NCI-H2107 treated with DMSO at 0.1 percent for 48 hours (cell line): ENCODE measurements around the gene HERPUD1.
"Not testable (repeated sequence)": the region's sequence is repeated elsewhere in the genome, so short reads cannot be mapped to it uniquely, and the experiment has no call there.

Source experiments
- DNase-seq: peaks from one replicate; lab custom pipeline; 2025; ENCODE audit not compliant: unreplicated experiment; lab: John Stamatoyannopoulos, UW

Gene HERPUD1, protein sequence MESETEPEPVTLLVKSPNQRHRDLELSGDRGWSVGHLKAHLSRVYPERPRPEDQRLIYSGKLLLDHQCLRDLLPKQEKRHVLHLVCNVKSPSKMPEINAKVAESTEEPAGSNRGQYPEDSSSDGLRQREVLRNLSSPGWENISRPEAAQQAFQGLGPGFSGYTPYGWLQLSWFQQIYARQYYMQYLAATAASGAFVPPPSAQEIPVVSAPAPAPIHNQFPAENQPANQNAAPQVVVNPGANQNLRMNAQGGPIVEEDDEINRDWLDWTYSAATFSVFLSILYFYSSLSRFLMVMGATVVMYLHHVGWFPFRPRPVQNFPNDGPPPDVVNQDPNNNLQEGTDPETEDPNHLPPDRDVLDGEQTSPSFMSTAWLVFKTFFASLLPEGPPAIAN

DNA sequence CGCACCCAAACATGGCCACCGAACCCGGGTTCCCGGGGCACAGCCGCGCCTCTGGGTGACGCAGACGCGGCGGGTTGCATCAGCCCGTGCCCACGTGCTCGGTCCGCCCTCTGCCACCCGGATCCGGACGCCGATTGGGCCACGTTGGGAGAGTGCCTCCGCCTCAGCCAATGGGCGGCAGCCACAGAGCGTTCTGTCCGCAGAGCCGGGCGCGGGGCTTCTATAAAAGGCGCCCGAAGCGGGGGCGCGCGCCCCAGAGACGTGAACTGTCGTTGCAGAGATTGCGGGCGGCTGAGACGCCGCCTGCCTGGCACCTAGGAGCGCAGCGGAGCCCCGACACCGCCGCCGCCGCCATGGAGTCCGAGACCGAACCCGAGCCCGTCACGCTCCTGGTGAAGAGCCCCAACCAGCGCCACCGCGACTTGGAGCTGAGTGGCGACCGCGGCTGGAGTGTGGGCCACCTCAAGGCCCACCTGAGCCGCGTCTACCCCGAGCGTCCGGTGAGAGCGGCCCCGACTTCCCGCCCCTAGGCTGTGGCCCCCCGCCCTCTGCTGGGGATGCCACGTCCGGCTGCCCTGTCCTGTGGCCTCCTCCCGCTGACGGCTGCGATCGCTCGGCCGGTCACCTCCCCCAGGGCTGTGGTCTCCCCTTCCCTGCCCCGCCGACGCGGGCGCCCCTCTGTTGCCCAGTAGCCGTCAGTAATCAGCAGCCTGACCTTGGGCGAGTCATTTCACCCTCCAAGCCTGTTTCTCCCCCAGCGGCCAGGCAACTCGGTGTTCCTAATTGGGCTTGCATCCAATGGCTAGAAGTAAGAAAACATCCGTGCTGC is at the start of gene HERPUD1:
HERPUD1 (plus strand) TSS at position 251 of the 829 bp plus-strand sequence; CDS start at position 354, 103 bp downstream.
- peak; percentile 96 for DNase-seq

DNA sequence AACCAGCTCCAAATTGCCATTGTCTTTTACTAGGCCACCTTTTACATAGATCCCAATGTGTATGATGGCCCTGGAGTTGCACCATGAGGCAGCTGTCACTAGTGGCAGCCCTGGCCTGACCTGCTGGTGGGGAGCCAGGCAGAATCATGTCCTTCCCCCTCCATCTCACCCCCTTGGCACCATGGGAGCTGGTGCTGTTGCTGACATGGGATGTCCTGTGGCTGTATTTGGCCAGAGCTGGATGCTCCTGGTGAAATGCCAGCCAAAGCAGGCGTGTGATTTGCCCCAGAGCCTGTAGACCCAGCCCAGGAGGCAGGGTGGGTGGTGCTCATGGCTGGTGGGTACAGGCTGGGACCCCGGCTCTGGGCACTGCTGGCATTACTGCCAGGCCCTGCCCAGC is 48.4 kb upstream of the HERPUD1 start:
- no peak for DNase-seq

DNA sequence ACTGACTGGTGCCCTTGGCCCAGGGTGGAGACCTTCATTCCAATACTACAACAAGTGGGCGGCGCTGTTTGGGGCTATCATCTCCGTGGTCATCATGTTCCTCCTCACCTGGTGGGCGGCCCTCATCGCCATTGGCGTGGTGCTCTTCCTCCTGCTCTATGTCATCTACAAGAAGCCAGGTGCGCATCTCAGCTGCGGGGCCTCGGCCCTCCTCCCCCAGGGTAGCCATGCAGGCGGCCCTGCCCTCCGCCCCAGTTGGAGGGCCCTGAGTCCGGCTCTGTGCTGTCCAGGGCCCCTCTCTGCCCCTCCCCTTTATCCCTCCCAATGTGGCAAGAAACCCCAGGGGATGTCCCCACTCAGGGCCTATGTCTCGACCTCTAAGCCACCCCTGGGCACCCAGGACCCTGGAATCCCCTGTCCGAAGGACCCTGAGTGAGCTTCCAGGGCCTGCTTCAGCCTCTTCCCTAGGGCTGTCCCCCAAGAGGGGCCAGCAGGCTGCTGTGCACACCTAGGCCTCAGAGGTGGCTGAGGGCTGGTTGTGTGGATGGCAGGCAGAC is 47.8 kb upstream of the HERPUD1 start:
- no peak for DNase-seq

DNA sequence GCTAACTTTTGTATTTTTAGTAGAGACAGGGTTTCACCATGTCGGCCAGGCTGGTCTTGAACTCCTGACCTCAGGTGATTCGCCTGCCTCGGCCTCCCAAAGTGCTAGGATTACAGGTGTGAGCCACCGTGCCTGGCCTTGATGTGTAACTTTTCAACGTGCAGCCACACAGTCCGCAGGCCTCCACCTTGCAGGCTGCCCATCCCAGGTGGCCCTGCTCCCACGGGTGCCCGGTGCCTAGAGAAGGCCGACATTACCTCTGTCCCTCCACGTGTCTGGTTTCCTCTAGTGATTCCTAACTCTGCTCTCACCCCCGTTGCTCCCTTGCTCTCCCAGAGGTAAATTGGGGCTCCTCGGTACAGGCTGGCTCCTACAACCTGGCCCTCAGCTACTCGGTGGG is 47.0 kb upstream of the HERPUD1 start:
- not testable (repeated sequence) for DNase-seq

DNA sequence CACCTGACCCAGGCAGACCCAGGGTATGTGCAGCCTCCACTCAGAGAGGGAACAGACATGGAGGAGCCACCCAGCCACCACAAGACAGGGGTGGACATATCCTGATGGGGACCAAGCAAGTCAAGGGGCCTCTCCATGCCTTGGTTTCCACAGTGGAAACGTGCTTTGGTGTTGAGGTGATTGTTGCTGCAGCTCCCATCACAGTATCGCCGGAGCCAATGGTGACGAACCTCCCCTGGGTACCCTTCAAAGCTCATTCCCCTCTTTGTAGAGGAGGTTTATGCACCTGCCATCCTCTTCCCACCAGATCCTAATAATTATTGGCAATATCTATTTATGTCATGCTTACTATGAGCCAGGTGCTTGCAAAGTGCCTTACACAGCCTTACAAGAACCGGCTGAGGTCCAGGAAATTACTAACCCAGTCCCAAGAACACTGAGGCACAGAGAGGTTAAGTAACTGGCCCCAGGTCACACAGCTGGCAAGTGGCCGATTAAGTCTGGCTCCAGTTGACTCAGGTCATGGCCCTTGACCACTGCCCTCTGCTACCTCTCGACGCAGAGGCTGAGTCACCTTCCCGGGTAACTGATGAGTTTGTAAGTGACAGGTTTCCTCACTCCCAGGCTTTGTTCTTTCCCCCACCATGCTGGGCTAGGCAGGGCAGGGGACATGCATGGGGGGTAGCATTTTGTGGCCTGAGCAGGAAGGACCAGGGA is 46.3 kb upstream of the HERPUD1 start:
- DNase-seq: no peak

DNA sequence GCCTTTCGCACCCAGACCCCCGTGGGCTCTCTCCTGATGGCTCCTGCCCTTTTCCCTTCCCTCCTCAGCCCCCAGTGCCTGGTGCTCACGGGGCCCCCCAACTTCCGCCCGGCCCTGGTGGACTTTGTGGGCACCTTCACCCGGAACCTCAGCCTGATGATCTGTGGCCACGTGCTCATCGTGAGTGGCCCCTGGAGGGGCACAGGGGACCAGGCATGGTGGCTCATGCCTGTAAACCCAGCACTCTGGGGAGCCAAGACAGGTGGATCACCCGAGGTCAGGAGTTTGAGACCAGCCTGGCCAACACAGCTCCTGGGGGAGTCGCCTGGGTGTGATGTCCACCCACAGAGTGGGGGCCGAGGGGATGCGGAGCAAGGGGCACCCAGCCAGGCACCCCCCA is 45.6 kb upstream of the HERPUD1 start:
- no peak for DNase-seq

DNA sequence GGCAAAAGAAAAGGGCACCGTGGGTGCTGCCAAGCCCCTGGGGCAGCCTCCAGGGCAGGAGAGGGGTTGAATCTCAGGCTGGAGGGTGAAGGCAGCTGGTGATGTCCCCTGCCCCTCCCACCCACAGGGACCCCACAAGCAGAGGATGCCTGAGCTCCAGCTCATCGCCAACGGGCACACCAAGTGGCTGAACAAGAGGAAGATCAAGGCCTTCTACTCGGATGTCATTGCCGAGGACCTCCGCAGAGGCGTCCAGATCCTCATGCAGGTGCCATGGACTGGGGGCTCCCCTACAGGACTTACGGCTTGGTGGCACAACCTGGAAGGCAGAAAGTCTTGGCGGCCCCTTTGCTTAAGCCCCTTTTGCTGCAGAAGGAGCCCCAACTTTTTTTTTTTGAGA is 45.1 kb upstream of the HERPUD1 start:
- DNase-seq: no peak

DNA sequence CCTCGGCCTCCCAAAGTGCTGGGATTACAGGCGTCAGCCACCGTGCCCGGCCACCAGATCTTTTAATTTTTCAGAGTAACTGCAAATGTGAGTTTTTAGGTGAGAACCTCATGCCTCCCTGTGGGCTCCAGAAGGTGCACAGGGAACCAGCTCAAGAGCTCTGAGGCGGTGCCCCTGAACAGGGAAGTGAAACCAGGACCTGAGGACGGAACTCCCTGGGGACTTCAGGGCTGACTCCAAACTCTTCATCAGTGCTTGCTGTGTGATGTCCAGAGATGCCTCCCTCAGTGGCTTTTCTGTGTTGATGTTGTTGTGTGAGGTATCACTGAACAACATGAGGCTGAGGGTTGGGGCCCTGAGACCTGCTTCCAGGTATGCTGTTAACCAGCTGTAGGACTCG is 43.1 kb upstream of the HERPUD1 start:
- DNase-seq: no peak

DNA sequence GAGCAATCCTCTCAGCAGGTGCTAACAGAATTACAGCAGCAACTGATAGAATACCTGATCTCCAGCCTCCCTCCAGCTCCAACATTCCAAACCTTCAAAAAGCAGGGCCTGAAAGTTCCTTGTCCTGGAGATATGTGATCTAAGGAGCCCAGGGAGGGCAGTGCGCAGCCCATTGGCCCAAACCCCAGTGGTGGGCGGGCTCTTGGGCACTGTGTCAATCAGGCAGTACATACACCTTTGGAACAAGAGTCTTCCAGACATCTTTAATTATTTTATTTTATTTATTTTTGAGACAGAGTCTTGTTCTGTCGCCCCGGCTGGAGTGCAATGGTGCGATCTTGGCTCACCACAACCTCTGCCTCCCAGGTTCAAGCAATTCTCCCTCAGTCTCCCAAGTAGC is 42.7 kb upstream of the HERPUD1 start:
- DNase-seq: no peak

DNA sequence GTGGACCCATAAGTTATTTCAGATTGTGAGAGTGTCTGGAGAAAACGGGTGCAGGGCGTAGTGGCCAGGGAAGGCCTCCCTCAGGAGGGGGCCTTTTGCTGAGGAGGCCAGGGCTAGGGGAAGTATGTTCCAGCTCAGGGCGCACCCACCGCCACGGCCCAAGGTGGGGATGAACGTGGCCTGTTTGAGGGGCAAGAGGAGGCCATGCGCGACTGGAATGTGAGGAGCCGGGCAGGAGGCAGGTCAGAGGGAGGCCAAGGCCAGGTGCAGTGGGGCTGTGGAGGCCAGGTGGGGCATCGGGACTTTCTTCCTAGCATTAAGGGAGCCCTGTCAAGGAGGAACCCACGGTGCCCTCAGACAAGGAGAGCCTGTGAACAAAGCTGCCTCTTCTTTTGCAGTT is 40.3 kb upstream of the HERPUD1 start:
- no peak for DNase-seq

DNA sequence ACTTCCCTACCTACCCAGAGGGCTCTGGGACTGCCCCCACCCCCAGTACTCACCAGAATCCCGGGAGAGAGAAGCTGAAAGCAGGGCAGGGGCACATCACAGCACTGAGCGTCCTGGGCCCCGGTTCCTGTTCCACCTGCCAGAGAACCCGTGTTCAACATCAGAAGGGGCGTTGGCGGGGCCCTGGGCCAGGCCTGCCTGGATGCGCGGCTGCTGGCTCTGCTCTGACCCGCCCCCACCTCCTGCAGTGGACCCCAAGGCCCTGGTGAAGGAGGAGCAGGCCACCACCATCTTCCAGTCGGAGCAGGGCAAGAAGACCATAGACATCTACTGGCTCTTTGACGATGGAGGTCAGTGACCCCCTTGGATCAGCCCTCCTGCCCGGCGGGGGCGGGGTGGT is 39.2 kb upstream of the HERPUD1 start:
- DNase-seq: no peak

DNA sequence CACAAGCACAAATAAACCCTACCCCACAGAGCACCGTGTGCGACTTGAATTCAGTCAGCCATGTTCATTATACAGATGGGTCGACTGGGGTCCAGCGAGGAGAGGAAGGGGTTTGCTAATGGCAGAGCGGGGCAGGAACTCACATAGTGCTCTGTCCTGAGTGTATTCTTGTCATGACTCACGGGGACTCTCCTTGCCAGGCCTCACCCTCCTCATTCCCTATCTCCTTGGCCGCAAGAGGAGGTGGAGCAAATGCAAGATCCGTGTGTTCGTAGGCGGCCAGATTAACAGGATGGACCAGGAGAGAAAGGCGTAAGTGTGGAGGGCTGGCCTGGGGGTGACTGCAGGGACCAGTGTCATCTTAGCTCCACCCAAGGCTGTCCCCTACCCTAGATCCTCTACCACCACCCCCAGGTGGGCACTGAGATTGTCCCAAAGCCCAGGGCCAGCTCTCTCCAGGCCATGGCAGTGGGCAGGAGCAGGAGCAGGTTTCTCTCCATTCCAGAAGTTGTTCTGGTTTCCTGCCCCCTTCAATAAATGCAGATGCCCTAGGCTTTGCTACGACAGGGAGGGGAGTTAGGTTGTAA is 37.5 kb upstream of the HERPUD1 start:
- no peak for DNase-seq

DNA sequence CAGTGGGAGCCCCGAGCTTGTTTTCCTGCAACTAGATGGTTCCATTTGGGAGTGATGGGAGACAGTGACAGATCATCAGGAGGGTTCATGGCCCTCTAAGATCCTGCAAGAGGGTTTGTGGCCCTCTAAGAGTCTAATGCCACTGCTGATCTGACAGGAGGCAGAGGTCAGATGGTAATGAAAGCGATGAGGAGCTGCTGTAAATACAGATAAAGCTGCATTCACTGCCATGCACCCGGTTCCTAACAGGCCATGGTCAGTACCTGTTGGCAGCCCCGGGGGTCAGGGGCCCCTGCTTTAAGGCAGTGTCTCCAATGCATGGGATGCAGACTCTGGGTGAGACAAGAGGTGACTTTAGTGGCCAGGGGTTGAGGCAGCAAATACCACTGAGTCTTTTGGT is 36.1 kb upstream of the HERPUD1 start:
- no peak for DNase-seq

DNA sequence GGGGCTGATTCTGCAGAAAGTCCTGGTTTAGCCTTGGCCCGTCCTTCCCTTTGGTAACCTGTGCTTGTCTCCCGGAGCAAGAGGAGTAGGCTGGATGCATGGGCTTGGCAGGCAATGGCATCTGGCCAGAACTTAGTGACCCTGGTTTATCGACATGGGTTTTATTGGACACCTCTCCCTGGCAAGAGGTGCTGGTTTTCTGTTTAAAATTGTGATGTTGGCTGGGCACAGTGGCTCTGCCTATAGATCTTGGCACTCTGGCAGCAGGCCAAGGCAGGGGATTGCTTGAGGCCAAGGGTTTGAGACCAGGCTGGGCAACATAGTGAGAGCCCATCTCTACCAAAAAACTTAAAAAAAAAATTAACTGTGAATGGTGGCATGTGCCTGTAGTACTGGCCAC is 35.7 kb upstream of the HERPUD1 start:
- DNase-seq: no peak

DNA sequence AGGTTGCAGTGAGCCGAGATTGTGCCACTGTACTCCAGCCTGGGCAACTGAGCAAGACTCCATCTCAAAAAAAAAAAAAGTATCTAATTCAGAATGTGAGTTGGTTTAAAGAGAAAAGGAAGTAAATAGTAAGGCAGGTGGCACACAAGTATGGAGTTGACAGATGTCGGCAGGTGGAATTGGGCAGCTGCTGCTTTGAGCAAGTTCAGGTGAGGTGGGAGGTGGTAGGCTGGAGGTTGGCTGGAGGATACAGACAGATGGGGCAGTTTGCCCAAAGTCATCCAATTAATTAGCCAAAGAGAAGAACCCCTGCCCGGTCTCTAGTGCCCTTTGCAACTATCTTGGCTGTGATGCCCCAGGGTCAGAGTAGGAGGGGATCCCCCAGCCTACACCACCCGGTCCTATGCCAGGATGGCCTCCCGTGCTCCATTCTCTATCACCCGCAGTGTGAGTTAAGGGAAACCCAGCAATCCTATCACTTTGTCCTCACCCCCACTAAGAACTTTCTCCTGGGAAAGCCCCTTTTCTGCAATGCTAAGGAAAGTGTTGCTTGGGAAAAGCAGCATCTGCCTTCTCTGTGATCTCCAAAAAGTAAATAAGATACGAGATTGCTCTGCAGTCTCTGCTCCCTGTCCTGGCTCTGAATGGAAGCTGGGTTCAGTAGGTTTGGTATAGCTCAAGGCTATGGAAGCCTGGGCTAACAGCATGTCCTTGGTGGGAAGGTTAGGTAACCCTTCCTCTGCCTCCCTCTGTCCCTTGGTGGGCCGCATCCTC is 34.7 kb upstream of the HERPUD1 start:
- DNase-seq: no peak

DNA sequence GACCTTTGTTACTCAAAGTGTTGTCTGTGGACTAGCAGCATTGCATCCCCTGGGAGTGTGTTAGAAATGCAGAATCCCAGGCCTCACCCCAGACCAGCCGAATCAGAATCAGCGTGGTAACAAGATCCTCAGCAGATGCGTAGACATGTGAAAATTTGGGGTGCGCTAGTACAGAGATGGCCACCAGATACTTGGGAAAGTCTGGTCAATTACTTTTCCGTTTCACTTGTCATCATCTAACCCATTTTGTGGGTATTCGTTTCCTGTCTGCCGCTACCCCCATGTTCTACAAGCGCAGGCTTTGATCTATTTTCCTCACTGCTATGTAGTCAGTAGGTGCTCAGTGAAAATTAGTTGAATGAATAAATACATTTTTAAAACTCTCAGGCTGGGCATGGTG is 33.1 kb upstream of the HERPUD1 start:
- no peak for DNase-seq

DNA sequence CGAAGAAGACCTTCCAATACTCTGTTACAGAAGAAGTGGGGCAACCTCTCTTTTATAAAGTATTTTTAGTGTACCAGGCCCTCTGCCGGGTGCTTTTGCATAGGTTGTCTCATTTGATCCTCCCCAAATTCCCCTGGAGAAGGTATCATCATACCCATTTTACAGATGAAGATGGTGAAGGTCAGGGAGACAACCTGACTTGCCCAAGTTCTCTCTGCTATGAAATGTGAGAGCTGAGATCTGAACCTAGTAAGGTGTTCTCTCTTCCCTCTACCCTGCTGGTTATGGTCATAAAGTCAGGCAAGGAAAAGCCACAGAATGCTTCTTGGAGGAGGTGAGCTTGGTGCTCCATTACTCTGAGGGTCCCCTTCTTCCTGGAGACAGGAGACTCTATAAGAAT is 28.1 kb upstream of the HERPUD1 start:
- no peak for DNase-seq

DNA sequence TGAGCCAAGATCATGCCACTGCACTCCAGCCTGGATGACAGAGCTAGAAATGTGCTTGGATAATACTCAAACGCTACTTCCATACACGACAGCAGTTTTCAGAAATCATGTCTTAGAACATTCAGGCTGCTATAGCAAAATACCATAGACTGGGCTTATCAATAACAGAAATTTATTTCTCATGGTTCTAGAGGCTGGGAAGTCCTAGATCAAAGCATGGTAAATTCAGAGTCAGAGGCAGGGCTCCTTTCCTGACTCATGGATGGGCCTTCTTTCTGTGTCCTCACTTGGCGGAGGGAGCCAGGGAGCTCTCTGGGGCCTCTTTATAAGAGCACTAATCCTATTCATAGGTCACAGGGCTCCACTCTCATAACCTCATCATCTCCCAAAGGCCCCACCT is 24.5 kb upstream of the HERPUD1 start:
- no peak for DNase-seq

DNA sequence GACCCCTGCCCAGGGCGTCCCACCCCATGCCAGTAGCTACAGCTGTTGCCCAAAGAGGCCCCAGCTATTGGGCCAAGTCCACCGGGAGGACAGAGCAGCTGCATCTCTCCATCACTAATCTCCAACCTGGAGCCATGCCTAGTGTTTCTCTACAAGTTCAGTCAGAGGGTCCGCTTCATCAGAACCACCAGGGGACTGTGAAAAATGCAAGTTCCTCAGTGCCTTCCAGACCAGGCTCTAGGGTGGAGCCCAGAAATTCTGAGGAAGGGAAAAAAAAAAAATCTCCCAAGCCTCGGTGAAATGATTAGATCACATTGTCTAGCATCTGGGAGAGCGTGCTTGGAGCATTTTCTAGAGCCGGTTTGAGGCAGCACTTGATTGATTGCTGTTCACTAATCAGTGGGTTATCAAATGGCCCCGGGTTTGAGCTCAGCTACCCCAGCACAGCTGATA is 22.4 kb upstream of the HERPUD1 start:
- DNase-seq: no peak

DNA sequence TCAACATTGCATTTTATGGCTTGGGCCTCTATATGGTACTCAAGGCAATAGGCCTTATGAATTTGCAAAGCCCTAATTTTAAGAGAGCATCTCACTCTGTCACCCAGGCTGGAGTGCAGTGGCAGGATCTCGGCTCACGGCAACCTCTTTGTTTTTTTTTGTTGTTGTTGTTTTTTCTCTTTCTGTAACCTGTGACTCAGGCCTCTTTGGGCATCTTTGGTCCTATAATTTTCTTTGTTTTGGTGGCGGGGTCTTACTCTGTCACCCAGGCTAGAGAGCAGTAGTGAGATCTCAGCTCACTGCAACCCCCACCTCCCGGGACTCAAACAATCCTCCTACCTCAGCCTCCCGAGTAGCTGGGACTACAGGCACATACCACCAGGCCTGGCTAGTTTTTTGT is 21.8 kb upstream of the HERPUD1 start:
- DNase-seq: no peak
